ENCODE data around the gene NAT8L. TPM values are rescaled to one million over a fixed set of nuclear protein-coding genes. Genes with fewer than 3 reads are reported as not detected.
A peak's percentile ranks its signal among the peaks of the same experiment; 100 is the strongest.

NAT8L gene
- total RNA-seq, 1 experiment from 2014 or later: 1.7 TPM

DNA sequence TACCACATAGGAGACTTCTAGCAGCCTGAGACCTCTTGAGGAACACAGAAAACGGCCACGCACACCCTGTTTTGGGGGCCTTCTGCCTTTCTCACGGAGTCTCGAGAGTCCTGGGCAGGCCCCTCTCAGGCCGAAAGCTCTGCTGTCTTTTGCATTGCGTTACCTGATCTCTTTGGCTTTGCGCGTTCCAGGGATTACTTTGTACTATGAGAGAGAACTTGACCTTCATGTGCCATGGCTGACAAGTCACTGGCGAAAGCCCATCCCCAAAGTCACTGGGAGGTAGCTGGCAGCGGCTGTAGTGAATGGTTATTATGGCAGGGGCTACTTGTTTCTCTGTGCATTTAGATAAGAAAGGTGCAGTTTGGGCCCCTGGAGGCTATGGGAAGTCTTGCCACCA lies 8.0 kb upstream of the NAT8L start:
- no peak for DNase-seq
- Histone ChIP-seq H3K4me3 (no peak overlapping the region), H3K9me3 (replicated peaks) (no peaks in the 10 kb centered on the region), H3K4me1 (no peaks in the 10 kb centered on the region), H3K36me3 (no peaks in the 10 kb centered on the region), H3K27ac (no peak overlapping the region), H3K27me3 (peaks cover 8% of the 10 kb centered on the region)

DNA sequence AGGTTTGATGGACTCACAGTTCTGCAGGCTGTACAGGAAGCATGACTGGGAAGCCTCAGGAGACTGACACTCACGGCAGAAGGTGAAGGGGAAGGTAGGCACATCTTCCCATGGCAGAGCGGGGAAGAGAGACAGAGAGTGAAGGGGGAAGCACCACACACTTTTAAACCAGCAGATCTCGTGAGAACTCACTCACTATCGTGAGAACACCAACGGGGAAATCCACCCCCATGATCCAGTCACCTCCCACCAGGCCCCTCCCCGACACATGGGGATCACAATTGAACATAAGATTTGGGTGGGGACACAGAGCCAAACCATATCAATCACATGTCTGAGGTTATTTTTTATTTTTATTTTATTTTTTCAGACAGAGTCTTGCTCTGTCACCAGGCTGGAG lies 4.9 kb upstream of the NAT8L start:
- Histone ChIP-seq H3K4me1 (no peaks in the 10 kb centered on the region), H3K27me3 (peaks cover 13% of the 10 kb centered on the region), H3K9me3 (replicated peaks) (no peaks in the 10 kb centered on the region), H3K4me3 (no peak overlapping the region), H3K27ac (no peak overlapping the region), H3K36me3 (no peaks in the 10 kb centered on the region)
- no peak for DNase-seq

DNA sequence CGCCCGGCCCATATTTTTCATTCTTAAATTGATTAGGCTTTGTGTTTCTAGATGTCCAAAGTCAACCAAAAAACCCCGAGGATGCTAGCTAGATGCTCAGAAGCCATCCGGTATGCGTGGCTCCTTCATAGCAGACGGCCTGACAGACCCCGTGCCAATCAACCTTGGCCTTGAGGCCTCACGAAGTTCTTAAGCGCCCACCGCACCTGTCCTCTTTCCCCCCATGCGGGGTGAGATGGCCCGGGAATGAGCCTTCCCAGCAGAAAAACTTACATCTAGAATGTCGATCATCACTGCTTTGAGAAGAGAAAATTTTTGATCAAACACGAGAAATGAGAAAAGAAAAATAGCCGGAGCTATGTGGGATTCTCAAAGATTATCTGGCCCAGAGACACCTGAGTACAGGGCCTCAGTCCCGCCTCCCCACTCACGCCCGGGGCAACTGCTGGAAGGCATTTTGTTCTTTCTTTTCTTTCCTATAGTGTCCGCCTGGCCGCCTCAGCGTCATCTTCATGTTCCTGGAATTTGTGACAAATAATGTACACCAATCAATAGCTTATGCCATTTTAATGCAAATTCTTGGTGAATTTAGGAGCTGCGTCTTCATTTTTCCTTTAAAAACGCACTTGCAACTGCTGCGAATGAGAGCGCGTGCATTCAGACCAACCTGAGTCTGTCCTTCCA lies 1.6 kb upstream of the NAT8L start:
- Histone ChIP-seq H3K27me3 (peaks cover 10% of the 10 kb centered on the region), H3K4me1 (no peaks in the 10 kb centered on the region), H3K36me3 (no peaks in the 10 kb centered on the region), H3K27ac (no peak overlapping the region), H3K4me3 (no peak overlapping the region), H3K9me3 (replicated peaks) (no peaks in the 10 kb centered on the region)
- DNase-seq: no peak

DNA sequence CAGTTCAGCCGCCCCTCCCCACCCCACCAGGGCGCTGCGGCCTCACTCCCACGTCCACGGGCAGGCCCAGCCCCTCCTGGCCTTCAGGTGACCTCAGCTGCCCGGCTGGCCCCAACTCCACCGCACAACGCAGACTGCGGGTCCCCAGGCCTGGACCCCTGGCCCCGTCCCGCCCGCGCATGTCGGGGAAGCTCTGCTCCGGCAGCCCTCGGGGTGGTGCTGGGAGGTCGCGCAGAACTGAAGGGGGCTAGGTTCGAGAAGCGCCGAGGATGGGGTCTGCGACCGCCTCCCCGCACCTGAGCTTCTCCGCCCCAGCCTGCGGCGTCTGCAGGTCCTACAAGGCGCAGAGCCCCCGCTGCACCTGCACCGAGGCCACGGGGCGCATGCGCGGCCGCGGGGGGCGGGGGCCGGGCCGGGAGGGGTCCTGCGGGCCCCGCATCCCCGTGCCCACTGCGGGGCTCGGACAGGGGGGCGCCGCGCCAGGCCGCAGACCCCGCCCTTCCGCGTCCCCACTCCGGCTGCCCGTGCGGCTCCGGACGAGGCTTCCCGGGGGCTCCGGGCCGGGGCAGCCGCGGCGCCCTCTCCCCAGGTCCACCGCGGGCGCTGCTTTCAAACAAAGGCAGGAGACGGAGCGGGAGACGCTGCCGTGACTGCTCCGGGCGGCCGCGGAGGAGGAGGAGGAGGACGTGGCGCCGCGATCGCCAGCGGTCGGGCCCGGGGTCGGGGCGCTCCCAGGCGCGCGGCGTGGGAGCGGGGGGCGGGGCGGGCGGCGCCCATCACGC lies 672 bp upstream of the NAT8L start:
- Histone ChIP-seq H3K9me3 (replicated peaks) (no peaks in the 10 kb centered on the region), H3K4me3 (peak overlapping the region; percentile 52), H3K27me3 (peaks cover 5% of the 10 kb centered on the region; the same call in 1 of the 2 replicates), H3K36me3 (no peaks in the 10 kb centered on the region), H3K27ac (no peak overlapping the region), H3K4me1 (no peaks in the 10 kb centered on the region)
- peak in 1 of 2 experiments; percentile 21 for DNase-seq

DNA sequence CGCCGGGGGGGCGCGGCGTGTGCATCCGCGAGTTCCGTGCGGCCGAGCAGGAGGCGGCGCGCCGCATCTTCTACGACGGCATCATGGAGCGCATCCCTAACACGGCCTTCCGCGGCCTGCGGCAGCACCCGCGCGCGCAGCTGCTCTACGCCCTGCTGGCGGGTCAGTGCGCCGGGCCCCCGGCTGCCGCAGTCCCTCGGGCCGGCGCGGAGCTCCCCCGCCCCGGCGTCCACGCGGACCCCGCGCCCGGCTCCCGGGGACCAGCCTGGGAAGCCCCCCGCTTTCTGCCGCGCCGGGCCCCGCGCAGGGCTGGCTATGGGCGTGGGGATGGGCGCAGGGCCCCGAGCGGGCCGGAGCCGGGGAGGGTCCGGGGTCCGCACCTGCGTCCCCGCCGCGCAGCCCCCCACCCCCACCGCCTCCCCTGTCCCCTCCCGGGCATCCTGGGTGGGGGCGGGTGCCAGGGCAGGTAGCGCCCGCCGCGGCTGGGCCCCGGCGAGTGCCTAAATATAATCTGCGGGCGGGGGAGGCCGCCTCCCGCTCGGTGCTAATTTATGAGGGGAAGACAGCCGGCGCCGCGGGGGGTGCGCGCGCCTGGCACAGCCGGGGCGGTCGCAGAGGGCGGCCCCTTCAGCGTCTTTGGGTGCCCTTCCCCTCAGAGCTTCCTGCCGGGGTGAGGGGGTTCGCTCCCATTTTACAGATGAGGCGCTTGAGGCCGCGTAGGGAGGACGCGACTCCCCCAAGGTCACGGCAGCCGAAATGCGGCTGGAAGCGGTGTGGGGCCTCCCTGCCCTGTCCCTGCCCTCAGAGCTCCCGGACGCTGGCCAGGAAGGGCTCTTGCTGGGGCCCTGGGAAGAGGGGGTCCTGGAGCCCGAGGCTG lies 837 bp downstream of the NAT8L start:
- Histone ChIP-seq H3K36me3 (no peaks in the 10 kb centered on the region), H3K9me3 (replicated peaks) (no peaks in the 10 kb centered on the region), H3K27me3 (peaks cover 5% of the 10 kb centered on the region; the same call in 1 of the 2 replicates), H3K4me3 (peak overlapping the region; percentile 52), H3K4me1 (no peaks in the 10 kb centered on the region), H3K27ac (no peak overlapping the region)
- peak; percentile 50 to 58 for DNase-seq

DNA sequence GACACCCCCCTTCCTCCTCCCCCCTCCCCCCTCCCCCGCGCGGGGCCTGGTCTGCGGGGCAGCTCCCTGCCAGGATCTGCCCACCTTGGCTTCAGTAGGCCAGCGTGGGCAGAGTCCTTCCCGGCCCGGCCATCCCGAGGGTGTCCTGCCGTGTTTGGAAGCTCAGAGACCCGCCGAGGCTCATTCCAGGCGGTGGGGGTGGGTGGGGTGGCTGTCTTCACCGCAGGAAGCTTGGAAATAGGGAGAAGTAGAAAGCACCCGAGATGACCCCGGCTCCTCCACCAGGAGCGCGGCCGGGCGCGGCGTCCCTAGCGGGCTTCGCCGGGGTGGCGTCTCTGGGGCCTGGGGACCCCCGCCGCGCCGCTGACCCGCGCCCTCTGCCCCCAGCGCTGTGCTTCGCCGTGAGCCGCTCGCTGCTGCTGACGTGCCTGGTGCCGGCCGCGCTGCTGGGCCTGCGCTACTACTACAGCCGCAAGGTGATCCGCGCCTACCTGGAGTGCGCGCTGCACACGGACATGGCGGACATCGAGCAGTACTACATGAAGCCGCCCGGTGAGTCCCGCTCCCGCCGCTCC lies 1.6 kb downstream of the NAT8L start:
- Histone ChIP-seq H3K27me3 (peaks cover 5% of the 10 kb centered on the region; the same call in 1 of the 2 replicates), H3K27ac (no peak overlapping the region), H3K9me3 (replicated peaks) (no peaks in the 10 kb centered on the region), H3K4me1 (no peaks in the 10 kb centered on the region), H3K36me3 (no peaks in the 10 kb centered on the region), H3K4me3 (no peak overlapping the region)
- DNase-seq: no peak

DNA sequence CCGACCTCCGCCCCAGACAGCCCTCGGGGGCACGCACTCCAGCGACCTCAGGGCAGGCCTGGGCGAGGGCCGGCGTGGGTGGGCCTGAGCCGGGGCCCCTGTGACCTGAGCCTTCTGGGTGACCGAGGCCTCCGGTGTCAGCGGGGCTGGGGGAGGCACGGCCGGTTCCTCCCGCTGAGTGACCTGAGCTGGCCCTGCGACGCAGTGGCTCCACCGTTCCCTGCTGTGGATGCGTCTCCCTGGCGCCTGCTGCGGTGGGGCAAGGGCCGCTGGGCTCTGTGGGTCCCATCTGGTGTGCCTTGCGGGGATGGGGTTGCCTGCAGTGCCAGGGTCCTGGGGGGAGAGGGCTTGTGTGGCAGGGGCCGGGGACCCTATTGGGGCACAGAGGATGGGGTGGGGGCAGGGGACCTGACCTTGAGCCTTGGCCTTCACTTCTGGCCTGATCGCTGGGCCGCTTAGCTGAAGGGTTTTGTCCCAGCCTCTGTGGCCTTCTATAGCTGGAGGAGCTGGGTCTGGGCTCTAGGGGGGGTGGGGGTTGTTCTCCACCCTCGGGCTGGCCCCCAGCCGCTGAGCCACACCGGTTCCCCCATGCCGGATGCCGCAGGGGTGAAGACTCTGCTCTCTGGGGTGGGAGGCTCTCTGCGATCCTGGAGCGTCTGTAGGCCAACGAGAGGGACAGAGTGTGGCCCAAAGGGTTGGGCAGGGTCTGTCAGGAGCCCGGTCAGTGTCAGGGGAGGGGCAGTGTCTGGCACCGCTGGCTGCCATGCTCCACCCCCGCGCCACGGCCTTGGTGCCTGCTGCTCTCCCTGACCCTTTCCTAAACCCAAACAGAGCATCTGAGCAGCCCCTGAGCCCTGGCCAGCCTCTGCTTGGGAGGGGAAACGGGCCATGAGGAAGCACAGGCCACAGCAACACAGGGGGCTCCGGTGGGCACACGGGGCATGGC lies 2.3 kb downstream of the NAT8L start:
- DNase-seq: no peak
- no peaks in the 10 kb centered on the region for H3K9me3 ChIP-seq (replicated peaks)
- no peaks in the 10 kb centered on the region for H3K36me3 ChIP-seq
- peaks cover 5% of the 10 kb centered on the region; the same call in 1 of the 2 replicates for H3K27me3 ChIP-seq
- no peak overlapping the region for H3K27ac ChIP-seq
- no peaks in the 10 kb centered on the region for H3K4me1 ChIP-seq
- no peak overlapping the region for H3K4me3 ChIP-seq

DNA sequence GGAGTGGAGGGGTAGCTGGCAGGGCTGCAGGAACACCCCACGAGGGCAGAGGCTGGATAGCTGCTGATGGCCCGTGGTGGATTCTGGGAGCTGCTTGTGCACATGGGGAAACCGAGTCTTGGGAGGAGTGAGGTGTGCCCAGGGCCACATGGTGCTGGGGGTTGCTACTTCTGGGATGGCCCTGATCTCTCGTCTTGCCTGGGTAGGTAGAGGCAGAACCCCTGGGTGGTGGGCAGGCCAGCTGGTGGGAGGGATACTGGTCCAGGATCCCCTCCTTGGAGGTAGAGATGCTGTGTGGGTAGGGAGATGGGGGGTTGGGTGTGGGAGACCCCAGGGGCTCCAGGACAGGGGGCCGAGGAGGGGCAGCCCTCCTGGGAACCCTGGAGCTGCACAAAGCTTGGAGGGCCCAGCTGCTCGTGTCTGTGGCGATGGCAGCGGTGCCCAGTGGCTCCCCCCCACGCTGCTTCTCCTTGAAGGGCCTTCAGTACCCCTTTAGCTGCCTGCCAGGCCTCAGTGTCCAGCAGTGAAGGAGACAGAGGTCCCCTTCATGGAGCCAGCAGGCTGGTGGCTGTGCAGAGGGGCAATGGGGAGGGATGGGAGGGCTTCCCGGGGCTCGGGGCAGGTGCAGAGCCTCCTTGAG lies 3.2 kb downstream of the NAT8L start:
- Histone ChIP-seq H3K9me3 (replicated peaks) (no peaks in the 10 kb centered on the region), H3K4me1 (no peaks in the 10 kb centered on the region), H3K27me3 (peaks cover 5% of the 10 kb centered on the region; the same call in 1 of the 2 replicates), H3K36me3 (no peaks in the 10 kb centered on the region), H3K27ac (no peak overlapping the region), H3K4me3 (no peak overlapping the region)
- DNase-seq: no peak

DNA sequence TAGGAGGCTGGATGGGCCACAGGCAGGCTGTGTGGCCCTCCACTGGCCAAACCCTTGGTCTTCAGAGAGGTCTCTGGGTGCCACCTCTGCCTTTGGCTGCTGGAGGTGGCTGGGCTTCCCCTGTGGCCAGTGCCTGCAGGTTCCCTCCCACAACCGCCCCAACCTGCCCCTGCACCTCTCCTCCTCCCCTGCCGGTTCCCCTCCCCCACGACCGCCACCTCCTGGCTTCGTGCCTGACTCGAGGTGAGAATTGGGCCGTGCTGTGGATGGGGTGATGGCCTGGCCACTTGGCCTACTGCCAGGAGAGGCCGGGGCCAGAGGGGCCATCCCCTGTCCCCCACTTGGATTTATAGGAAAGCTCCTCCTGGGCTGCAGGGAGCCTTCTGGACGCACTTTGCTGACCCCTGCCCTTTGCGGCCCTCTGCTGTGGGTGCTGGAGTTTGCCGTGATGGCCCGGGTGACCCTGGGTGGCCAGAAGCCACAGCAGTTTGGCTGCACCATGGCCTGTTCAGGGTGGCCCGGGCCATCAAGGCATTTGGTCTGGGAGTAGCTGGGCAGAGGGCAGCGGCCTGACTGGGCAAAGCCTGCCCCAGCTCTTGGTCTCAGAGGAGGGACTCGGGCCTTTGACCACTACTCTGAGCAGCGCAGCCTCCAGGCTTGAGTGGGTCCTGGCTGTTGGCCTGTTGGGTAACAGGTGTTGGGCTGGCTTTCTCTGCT lies 3.8 kb downstream of the NAT8L start:
- no peak overlapping the region for H3K4me3 ChIP-seq
- H3K36me3 ChIP-seq: no peaks in the 10 kb centered on the region
- H3K27me3 ChIP-seq: no peaks in the 10 kb centered on the region
- H3K9me3 ChIP-seq (replicated peaks): no peaks in the 10 kb centered on the region
- H3K27ac ChIP-seq: no peak overlapping the region
- no peaks in the 10 kb centered on the region for H3K4me1 ChIP-seq
- DNase-seq: no peak

DNA sequence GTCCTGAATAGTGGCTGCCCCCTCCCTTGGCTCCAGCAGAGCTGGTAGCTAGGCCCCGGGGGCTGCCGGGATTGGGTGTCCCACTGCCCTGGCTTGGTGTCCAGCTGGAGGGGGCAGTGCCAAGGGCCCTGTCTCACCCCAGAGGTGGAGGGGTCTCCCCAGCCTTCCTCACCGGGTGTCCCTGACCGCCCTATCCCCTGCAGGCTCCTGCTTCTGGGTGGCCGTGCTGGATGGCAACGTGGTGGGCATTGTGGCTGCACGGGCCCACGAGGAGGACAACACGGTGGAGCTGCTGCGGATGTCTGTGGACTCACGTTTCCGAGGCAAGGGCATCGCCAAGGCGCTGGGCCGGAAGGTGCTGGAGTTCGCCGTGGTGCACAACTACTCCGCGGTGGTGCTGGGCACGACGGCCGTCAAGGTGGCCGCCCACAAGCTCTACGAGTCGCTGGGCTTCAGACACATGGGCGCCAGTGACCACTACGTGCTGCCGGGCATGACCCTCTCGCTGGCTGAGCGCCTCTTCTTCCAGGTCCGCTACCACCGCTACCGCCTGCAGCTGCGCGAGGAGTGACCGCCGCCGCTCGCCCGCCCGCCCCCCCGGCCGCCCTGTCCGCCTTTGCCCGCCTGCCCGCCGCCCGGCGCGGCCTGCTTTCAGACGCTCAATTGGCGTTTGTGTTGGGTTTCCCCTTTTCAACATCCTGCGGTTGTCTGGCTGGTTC lies 4.6 kb downstream of the NAT8L start:
- Histone ChIP-seq H3K36me3 (no peaks in the 10 kb centered on the region), H3K9me3 (replicated peaks) (no peaks in the 10 kb centered on the region), H3K4me3 (no peak overlapping the region), H3K4me1 (no peaks in the 10 kb centered on the region), H3K27ac (no peak overlapping the region), H3K27me3 (no peaks in the 10 kb centered on the region)
- DNase-seq: no peak

DNA sequence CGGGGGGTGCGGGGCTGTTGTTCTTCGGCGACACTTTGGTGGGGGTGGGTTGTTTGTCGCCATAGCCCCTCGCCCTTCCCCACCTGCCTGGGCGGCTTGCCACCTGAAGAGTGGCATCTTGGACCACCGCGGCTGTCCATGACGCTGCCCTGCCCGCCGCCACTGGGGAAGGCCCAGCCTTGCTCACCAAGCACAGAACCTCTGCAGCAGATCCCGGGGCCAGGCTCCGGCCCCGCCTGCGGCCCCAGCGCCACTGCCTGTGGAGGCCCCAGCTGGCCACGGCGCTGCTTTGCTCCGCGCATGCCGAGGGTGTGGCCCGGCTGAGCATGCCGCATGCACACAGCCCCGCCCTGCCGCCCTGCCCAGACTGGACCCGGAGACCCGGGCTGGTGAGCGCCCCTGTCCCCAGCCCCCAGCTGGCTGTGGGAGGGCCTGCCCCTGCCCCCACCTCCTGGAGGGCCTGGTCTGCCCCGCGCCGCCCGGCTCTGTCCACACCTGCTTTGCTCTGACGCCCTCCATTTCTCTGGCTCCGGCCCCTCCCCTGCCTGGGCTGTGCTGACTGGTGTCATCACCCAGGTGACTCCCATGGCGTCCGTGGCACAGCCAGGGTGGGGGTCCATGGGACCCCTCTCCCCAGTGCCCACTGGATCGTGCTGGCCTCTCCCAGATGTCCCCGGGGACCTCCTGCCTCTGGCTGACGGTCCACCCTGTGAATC lies 5.3 kb downstream of the NAT8L start:
- no peaks in the 10 kb centered on the region for H3K36me3 ChIP-seq
- H3K4me1 ChIP-seq: no peaks in the 10 kb centered on the region
- H3K27ac ChIP-seq: no peak overlapping the region
- DNase-seq: no peak
- no peaks in the 10 kb centered on the region for H3K27me3 ChIP-seq
- no peaks in the 10 kb centered on the region for H3K9me3 ChIP-seq (replicated peaks)
- no peak overlapping the region for H3K4me3 ChIP-seq

All from SJCRH30 (cell line).